ENCODE data around the gene FUT4.

Gene FUT4

DNA sequence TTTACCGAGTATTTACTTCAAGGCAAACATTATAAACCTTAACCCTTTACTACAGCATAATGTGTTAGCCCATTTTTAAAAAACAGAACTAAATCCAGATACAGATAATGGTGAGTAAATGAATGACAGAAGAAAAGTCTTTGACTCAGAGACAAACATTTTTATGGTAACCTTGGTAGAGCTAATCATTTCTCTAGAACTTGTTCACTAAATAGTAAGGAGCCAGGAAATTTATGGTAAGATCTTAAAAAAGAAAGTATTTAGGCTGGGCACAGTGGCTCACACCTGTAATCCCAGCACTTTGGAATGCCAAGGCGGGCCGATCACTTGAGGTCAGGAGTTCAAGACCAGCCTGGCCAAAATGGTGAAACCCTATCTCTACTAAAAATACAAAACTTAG, 11.5 kb upstream of the FUT4 start:
- TF ChIP-seq, protein P1, sequence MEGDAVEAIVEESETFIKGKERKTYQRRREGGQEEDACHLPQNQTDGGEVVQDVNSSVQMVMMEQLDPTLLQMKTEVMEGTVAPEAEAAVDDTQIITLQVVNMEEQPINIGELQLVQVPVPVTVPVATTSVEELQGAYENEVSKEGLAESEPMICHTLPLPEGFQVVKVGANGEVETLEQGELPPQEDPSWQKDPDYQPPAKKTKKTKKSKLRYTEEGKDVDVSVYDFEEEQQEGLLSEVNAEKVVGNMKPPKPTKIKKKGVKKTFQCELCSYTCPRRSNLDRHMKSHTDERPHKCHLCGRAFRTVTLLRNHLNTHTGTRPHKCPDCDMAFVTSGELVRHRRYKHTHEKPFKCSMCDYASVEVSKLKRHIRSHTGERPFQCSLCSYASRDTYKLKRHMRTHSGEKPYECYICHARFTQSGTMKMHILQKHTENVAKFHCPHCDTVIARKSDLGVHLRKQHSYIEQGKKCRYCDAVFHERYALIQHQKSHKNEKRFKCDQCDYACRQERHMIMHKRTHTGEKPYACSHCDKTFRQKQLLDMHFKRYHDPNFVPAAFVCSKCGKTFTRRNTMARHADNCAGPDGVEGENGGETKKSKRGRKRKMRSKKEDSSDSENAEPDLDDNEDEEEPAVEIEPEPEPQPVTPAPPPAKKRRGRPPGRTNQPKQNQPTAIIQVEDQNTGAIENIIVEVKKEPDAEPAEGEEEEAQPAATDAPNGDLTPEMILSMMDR (IDR thresholded peaks at IDR 0.05; ENCODE audit: control insufficient read depth, extremely low read depth, insufficient read depth), result no peak
- no peak overlapping the region for H3K4me3 ChIP-seq (ENCODE audit: low read depth, low read length)
- no peak for DNase-seq (ENCODE audit: low read depth)

DNA sequence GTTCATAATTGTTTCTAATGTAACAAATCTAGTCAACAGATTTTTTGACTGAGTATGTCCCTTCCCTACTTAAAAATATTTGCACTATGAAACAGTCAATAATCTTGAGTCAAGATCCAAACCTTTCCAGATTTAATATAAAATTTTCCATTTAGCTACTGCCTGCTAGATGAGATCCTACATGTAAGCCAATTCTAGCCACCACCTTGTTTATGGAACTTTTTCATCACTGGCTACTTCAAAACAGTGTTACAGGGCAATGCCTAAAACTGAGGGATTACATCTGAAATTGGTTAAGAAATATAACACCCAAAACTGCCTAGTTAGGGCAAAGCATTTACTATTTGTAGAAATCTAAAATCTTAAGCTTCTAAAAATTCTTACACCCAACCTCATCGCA, 10.5 kb upstream of the FUT4 start:
- TF ChIP-seq, protein P1 (IDR thresholded peaks at IDR 0.05; ENCODE audit: control insufficient read depth, extremely low read depth, insufficient read depth), result no peak
- DNase-seq (ENCODE audit: low read depth), result no peak
- H3K4me3 ChIP-seq (ENCODE audit: low read depth, low read length), result no peak overlapping the region

DNA sequence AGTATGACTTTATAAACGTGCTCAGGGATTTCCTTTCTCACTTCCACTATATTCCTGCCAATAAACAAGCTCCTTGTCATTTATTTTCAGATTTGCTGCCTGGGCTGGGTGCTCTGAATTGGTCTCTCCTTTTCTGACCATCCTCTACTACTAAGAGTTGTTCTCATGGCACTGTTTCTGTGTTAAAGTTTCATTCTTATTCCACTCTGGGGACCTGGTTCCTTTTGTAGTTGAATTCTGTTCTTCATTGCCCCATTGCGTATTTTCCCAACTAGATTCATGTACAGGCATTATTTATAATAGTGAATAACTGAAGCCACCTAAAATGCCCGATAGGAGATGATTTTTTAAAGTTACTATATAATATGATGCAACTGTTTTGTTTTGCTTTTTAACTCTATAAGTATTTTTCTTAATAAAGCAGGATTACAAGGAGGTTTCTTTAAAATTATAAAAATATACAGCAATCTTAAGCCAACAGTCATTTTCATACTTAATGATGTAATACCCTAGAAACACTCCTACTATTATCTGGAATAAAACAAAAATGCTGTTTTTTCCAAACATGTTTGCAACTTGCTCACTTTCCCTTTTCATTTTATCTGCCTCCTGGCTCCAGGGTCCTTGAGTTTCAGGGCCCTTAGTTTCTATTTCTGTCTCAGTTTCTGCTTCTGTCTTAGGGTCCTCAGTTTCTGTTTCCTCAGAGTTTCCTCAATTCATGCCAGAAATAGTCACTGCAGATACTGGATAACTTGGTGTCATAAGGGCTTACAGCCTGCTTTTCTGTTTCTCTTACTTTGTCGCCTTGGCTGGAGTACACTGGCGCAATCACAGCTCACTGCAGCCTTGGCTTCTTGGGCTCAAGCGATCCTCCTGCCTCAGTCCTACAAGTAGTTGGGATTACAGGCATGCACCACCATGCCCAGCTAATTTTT, 9.8 kb upstream of the FUT4 start:
- no peak overlapping the region for H3K4me3 ChIP-seq (ENCODE audit: low read depth, low read length)
- no peak for DNase-seq (ENCODE audit: low read depth)
- TF ChIP-seq, protein P1 (IDR thresholded peaks at IDR 0.05; ENCODE audit: control insufficient read depth, extremely low read depth, insufficient read depth), result no peak

DNA sequence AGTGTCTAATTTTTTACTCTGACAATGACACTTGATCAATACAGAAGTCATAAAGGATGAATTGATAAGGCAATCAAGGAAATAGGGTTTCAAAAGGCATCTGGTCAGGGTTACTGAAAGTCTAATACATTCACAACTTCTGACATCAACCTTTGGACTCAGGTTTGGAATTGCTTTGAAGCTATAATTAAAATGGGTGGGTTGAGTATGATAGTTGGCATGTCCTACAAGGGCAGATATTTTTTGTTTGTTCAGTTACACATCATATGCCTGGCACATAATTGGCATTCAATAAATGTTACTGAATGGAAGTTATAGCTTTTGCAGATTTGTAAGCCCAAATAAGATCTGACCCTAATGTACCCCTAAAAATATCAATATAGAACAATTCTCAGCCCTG, 7.3 kb upstream of the FUT4 start:
- TF ChIP-seq, protein P1 (IDR thresholded peaks at IDR 0.05; ENCODE audit: control insufficient read depth, extremely low read depth, insufficient read depth), result no peak
- no peak overlapping the region for H3K4me3 ChIP-seq (ENCODE audit: low read depth, low read length)
- DNase-seq (ENCODE audit: low read depth), result no peak

DNA sequence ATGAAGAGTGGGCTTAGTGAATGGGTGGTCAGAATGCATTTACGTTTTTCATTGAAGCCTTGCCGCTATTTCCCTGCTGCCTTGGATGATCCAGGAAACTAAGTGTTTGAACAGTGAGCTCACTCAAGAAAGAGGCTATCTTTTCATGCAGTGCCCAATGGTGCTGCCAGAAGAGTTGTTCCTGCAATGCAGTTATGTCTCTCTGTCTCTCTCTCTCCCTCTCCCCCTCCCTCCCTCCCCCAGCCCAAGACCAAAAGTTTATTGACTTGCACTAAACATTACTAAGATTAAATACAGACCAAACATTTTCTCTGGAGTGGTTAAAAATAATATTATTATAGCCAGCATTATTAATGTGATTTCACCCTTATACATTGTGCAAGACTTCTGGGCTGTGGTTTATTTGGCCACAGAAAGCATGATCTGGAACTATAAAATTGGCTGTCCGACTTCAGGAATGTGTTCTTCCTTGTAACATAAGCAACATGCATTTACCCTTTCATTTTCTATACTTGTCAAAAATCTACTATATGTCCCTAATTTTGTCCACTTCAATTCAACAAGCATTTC, 6.6 kb upstream of the FUT4 start:
- TF ChIP-seq, protein P1 (IDR thresholded peaks at IDR 0.05; ENCODE audit: control insufficient read depth, extremely low read depth, insufficient read depth), result no peak
- H3K4me3 ChIP-seq (ENCODE audit: low read depth, low read length), result no peak overlapping the region
- DNase-seq (ENCODE audit: low read depth), result no peak

DNA sequence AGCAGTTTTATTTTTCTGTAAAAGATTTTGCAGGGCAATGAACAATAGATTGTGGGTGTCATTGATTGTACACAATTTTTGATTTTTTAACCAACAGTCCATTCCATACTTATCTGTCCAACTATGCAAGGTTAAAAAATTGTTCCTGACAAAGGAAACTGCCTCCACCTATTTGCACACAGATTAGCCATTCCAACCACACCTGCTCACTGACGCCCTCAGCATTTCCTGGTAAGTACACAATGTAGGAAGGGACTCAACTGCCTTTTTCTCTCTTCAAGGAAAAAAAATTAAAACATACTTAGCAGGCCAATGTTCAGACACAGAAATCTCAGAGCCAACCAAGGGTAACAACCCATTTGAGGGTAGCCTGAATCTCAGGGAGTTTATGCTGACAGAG, 4.3 kb upstream of the FUT4 start:
- TF ChIP-seq, protein P1 (IDR thresholded peaks at IDR 0.05; ENCODE audit: control insufficient read depth, extremely low read depth, insufficient read depth), result no peak
- no peak overlapping the region for H3K4me3 ChIP-seq (ENCODE audit: low read depth, low read length)
- no peak for DNase-seq (ENCODE audit: low read depth)

All from LNCaP clone FGC (cell line).